Large intestine (tissue), 3 donors: ENCODE data around the gene BCR. TPM values are rescaled to one million over a fixed set of nuclear protein-coding genes. Genes with fewer than 3 reads are reported as not detected.
A peak's percentile ranks its signal among the peaks of the same experiment; 100 is the strongest.
"Not testable (repeated sequence)": the region's sequence is repeated elsewhere in the genome, so short reads cannot be mapped to it uniquely, and the experiment has no call there.

Source experiments
- DNase-seq, 2 donors: peaks; one replicate each; pipeline versions ENCODE4 v3.0.0 to v3.0.0-alpha.2; 2013
- H3K27ac ChIP-seq: one replicate; pipeline ENCODE4 v1.5.1; 2013; ENCODE audit warnings: low read length
- H3K27me3 ChIP-seq: 2 replicates; pipeline ENCODE4 v1.6.1; 2013; ENCODE audit warnings: low read length; ENCODE audit not compliant: control insufficient read depth, insufficient read depth
- H3K36me3 ChIP-seq: 2 replicates; pipeline ENCODE4 v1.6.1; 2013; ENCODE audit warnings: low read length; ENCODE audit not compliant: control insufficient read depth, insufficient read depth
- H3K4me1 ChIP-seq: one replicate; pipeline ENCODE4 v1.6.1; 2013; ENCODE audit warnings: low read length; ENCODE audit not compliant: control insufficient read depth, insufficient read depth
- H3K4me3 ChIP-seq: one replicate; pipeline ENCODE4 v1.5.1; 2013; ENCODE audit warnings: low read length
- H3K9me3 ChIP-seq: one replicate; pipeline ENCODE4 v1.6.1; 2013; ENCODE audit warnings: mild to moderate bottlenecking, low read depth, low read length, moderate library complexity; ENCODE audit not compliant: control insufficient read depth
- WGBS: methylation state at CpG from one replicate; pipeline ENCODE4 v1.1.5; 2013; ENCODE audit warnings: low lambda C conversion rate; ENCODE audit not compliant: insufficient coverage; 5-methylcytosine and 5-hydroxymethylcytosine counted together
- polyA plus RNA-seq: library from polyadenylated mRNA; unstranded; fragments of 120-200 nt; gene quantifications from one replicate; pipeline ENCODE4 v1.2.1, GENCODE V29; 2013

Gene BCR
- polyA plus RNA-seq, 1 donor, result 29.0 TPM

DNA sequence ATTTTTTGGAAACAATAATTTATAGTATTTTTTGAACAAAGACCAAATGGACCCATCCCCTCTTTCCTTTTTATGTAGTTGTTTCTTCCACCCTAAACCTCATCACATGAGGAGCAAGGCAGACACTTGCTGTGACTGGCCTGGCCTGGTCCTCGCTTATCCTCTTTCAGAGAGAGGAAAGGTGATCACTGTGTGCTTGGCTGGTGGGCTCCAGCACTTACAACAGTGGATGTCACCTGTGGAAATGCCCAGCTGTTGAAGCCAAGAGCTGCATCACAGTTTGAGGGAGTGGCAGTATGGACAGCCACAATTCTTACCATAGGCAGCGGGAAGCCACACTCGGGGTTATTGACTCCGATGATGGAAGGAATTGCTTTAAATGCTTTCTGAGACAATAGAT lies 185.7 kb downstream of the BCR start:
- WGBS, result no CpG with 5 or more reads among the region's 4 CpGs
- no peak overlapping the region for H3K27ac ChIP-seq
- H3K36me3 ChIP-seq, result no peaks in the 10 kb centered on the region
- H3K4me1 ChIP-seq, result no peaks in the 10 kb centered on the region
- no peak overlapping the region for H3K4me3 ChIP-seq
- no peaks in the 10 kb centered on the region for H3K9me3 ChIP-seq
- no peak for DNase-seq
- no peaks in the 10 kb centered on the region for H3K27me3 ChIP-seq

DNA sequence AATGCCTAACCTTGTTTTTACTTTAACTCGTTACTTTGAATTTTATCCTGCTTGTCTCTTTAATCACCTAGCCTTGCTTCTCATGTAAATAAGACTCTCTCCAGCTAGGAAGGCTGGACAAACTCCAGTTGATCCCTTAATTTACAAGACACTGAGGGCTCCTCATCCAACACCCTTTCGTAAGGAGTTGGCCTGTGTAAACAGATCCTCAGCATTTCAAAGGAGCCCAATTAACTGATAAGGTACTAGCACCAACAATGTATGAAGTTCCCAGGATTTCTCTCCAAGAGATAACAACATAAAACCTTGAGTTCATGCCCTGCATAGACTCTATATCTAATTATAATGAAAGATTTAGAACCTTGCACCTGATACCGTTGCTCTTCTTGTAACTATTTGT lies 186.9 kb downstream of the BCR start:
- not testable (repeated sequence) for H3K27ac ChIP-seq

More for the DNA sequence above, 186.9 kb downstream of the BCR start:
- peak in 1 of 2 donors; percentile 23 for DNase-seq
- not testable (repeated sequence) for H3K27me3 ChIP-seq, H3K9me3 ChIP-seq, H3K36me3 ChIP-seq, H3K4me3 ChIP-seq, H3K4me1 ChIP-seq
- 14% methylated on average over 1 of the region's 3 CpGs for WGBS

Other genes starting within 250 kb of the BCR start
- 4.6 TPM for gene GNAZ, start 110.0 kb upstream of the BCR start, polyA plus RNA-seq
- 0.93 TPM for gene RSPH14, start 38.5 kb upstream of the BCR start, polyA plus RNA-seq
- gene RAB36, start 35.0 kb upstream of the BCR start, polyA plus RNA-seq, result 2.2 TPM